Measurements from ENCODE around the gene PRKCH. TPM values are rescaled to one million over a fixed set of nuclear protein-coding genes. Genes with fewer than 3 reads are reported as not detected.
"Not testable (repeated sequence)": the region's sequence is repeated elsewhere in the genome, so short reads cannot be mapped to it uniquely, and the experiment has no call there.

Gene PRKCH
- total RNA-seq, 5 donors from 2014 or later (not counting 1 experiment from before 2014, with no cell fraction given) = 267 to 436 (median 326) TPM

DNA sequence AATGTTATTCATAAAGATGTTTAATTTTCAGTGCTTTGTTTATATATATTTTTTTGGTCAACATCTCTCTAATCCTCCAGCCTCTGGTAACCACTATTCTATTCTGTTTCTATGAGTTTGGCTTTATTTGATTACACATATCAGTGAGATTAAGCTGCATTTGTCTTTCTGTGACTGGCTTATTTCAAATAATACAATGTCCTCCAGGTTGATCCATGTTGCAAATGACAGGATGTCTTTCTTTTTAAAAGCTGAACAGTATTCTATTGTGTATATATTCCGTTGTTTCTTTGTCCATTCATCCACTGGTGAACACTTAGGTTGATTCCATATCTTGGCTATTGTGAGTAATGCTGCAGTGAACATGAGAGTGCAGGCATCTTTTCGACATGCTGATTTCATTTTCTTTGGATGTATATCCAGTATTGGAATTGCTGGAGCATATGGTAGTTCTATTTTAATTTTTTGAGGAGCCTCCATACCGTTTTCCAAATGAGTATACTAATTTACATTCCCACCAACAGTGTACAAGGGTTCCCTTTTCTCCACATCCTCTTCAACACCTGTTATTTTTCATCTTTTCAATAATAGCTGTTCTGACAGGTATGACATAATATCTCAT lies 142.4 kb downstream of the PRKCH start:
- ATAC-seq (replicated peaks in 1 of 4) (no peak), DNase-seq (no peak)
- Mint-ChIP-seq H3K9me3 (peaks cover 0 to 7% (median 0%) of the 10 kb centered on the region in 3 donors), H3K4me3 (no peak overlapping the region), H3K27me3 (no peaks in the 10 kb centered on the region), H3K36me3 (peaks cover 62% of the 10 kb centered on the region), H3K4me1 (peaks cover 74 to 84% (median 75%) of the 10 kb centered on the region in 3 donors), H3K27ac (peak overlapping the region; percentile 5 to 70)
- CTCF ChIA-PET = interaction anchor here (0.5 to 2.2 kb wide), 3 partner anchors 48 to 374 kb away, joined by 3 to 4 read pairs (median 3); no protein-coding TSS in a partner anchor
- Histone ChIP-seq H3K36me3 (ENCODE audit: control insufficient read depth in 2 of 2, extremely low read depth in 1 of 2, insufficient read depth in 1 of 2, low read length in 1 of 2) (peaks cover 10 to 79% of the 10 kb centered on the region in 2 donors), H3K4me1 (ENCODE audit: control insufficient read depth in 1 of 2, extremely low read depth in 1 of 2, insufficient read depth in 2 of 2, low read length in 2 of 2) (peaks cover 7 to 48% of the 10 kb centered on the region in 2 experiments), H3K4me3 (ENCODE audit: control insufficient read depth in 1 of 2, extremely low read depth in 1 of 2, low read length in 1 of 2) (no peak overlapping the region), H3K9me3 (no peaks in the 10 kb centered on the region), H3K27ac (ENCODE audit: low read length) (no peak overlapping the region), H3K27me3 (replicated peaks in 1 of 2; ENCODE audit: control insufficient read depth in 2 of 2, extremely low read depth in 1 of 2, insufficient read depth in 2 of 2, low read length in 1 of 2) (no peaks in the 10 kb centered on the region)
- WGBS (ENCODE audit: insufficient coverage) = 100% methylated on average over 1 of the region's 3 CpGs
- POLR2A ChIA-PET = no interaction called here

DNA sequence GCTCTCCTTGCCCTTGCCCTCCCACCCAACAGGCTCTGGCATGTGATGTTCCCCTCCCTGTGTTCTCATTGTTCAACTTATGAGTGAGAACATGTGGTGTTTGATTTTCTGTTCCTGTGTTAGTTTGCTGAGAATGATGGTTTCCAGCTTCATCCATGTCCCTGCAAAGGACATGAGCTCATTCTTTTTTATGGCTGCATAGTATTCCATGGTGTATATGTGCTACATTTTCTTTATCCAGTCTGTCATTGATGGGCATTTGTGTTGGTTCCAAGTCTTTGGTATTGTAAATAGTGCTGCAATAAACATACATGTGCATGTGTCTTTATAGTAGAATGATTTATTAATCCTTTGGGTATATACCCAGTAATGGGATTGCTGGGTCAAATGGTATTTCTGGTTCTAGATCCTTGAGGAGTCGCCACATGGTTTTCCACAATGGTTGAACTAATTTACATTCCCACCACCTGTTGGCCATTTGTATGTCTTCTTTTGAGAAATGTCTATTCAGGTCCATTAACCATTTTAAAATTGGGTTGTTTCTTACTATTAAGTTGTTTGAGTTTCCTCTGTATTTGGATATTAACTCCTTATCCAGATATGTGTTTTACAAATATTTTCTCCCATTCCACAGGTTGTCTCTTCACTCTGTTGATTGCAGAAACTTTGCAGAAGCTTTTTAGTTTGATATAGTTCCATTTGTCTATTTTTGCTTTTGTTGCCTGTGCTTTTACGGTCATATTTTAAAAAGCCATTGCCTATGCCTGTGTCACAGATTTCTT lies 143.4 kb downstream of the PRKCH start:
- H3K9me3 ChIP-seq; H3K27me3 Mint-ChIP-seq; H3K4me3 ChIP-seq (ENCODE audit: control insufficient read depth in 1 of 2, extremely low read depth in 1 of 2, low read length in 1 of 2); H3K27me3 ChIP-seq (replicated peaks in 1 of 2; ENCODE audit: control insufficient read depth in 2 of 2, extremely low read depth in 1 of 2, insufficient read depth in 2 of 2, low read length in 1 of 2); H3K27ac ChIP-seq (ENCODE audit: low read length); H3K9me3 Mint-ChIP-seq; H3K4me3 Mint-ChIP-seq; DNase-seq; ATAC-seq (replicated peaks in 1 of 4): not testable (repeated sequence)
- Mint-ChIP-seq H3K4me1 (peaks cover 78 to 87% (median 80%) of the 10 kb centered on the region in 3 donors), H3K27ac (peak overlapping the region; percentile 42 to 78), H3K36me3 (peaks cover 57% of the 10 kb centered on the region)
- POLR2A ChIA-PET = interaction anchor here in 1 of 2 donors (0.6 kb wide), 1 partner anchor 285 kb away, joined by 3 read pairs; no protein-coding TSS in a partner anchor
- CTCF ChIA-PET = interaction anchor here (0.6 to 2.2 kb wide), 3 partner anchors 250 to 373 kb away, joined by 3 to 4 read pairs (median 4); no protein-coding TSS in a partner anchor
- WGBS (ENCODE audit: insufficient coverage) = no CpG with 5 or more reads among the region's 2 CpGs
- peaks cover 13 to 57% of the 10 kb centered on the region in 2 experiments for H3K4me1 ChIP-seq (ENCODE audit: control insufficient read depth in 1 of 2, extremely low read depth in 1 of 2, insufficient read depth in 2 of 2, low read length in 2 of 2)
- peaks cover 4 to 79% of the 10 kb centered on the region in 2 donors for H3K36me3 ChIP-seq (ENCODE audit: control insufficient read depth in 2 of 2, extremely low read depth in 1 of 2, insufficient read depth in 1 of 2, low read length in 1 of 2)

DNA sequence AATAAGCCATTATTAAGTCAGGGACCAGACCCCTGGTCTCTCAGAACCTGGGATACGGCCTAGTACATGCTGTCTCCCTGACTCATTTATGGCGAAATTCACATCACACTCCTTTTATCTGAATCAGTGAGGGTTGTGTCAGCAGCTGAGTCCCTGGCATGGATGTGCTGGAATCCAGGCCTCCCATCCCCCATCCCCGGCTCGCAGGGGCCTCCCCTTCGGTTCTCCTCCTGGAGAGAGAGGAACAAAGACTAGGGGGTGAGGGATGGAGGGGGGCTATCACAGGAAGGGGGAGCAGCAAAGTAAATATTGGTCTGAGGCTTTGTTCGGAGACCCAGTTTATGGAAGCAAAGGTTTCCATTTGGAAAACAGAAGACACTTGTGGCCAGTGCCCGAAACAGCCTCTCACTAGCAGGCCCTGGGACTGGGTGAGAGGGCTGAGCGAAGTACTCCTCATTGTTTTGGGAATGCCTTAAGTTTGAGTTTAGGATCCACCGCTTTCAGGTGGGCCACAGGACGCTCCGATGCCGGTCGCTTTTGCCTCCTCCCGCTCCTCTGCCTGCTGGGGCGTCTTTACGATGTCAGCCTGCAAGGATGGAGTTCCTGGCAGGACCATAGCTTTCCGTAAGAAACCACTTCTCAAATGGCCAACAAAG lies 145.0 kb downstream of the PRKCH start:
- Mint-ChIP-seq H3K27ac (peak overlapping the region; percentile 16 to 55), H3K4me3 (no peak overlapping the region), H3K9me3 (peaks cover 0 to 3% (median 0%) of the 10 kb centered on the region in 3 donors), H3K4me1 (peaks cover 83 to 90% (median 84%) of the 10 kb centered on the region in 3 donors), H3K27me3 (no peaks in the 10 kb centered on the region), H3K36me3 (peaks cover 49% of the 10 kb centered on the region)
- ATAC-seq (replicated peaks in 1 of 4) (no peak), DNase-seq (no peak)
- Histone ChIP-seq H3K36me3 (ENCODE audit: control insufficient read depth in 2 of 2, extremely low read depth in 1 of 2, insufficient read depth in 1 of 2, low read length in 1 of 2) (peaks cover 0 to 79% of the 10 kb centered on the region in 2 donors), H3K4me1 (ENCODE audit: control insufficient read depth in 1 of 2, extremely low read depth in 1 of 2, insufficient read depth in 2 of 2, low read length in 2 of 2) (peaks cover 25 to 65% of the 10 kb centered on the region in 2 experiments), H3K4me3 (ENCODE audit: control insufficient read depth in 1 of 2, extremely low read depth in 1 of 2, low read length in 1 of 2) (no peak overlapping the region), H3K27ac (ENCODE audit: low read length) (no peak overlapping the region), H3K9me3 (no peaks in the 10 kb centered on the region), H3K27me3 (replicated peaks in 1 of 2; ENCODE audit: control insufficient read depth in 2 of 2, extremely low read depth in 1 of 2, insufficient read depth in 2 of 2, low read length in 1 of 2) (no peaks in the 10 kb centered on the region)
- 98% methylated on average over 9 of the region's 17 CpGs for WGBS (ENCODE audit: insufficient coverage)
- ChIA-PET CTCF (interaction anchor here in 1 of 2 donors (2.2 kb wide), 1 partner anchor 265 kb away, joined by 4 read pairs; no protein-coding TSS in a partner anchor), POLR2A (interaction anchor here in 1 of 2 donors (0.6 kb wide), 1 partner anchor 120 kb away, joined by 4 read pairs; no protein-coding TSS in a partner anchor)

DNA sequence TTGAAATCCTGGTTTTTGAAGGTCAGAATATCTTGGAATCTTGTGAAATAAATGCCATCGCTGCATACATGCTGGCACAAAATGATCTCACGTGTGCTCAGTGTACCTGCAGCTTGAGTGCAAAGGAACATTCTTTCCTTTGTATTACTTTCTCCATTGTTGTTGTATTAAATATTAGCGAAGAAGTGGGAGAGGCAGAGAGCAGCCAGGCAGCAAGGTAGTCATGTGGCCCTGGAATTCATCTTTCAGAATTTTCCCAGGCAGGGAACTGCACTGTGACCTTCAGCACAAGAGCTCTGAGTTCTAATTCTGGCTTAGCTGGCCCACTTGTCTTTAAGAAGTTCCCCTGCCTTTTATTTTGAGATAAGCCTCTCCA lies 145.5 kb downstream of the PRKCH start:
- POLR2A ChIA-PET = interaction anchor here in 1 of 2 donors (0.7 kb wide), 1 partner anchor 258 kb away, joined by 3 read pairs; no protein-coding TSS in a partner anchor
- H3K4me1 ChIP-seq (ENCODE audit: control insufficient read depth in 1 of 2, extremely low read depth in 1 of 2, insufficient read depth in 2 of 2, low read length in 2 of 2) = peaks cover 26 to 67% of the 10 kb centered on the region in 2 experiments
- CTCF ChIA-PET = no interaction called here
- peaks cover 0 to 75% of the 10 kb centered on the region in 2 donors for H3K36me3 ChIP-seq (ENCODE audit: control insufficient read depth in 2 of 2, extremely low read depth in 1 of 2, insufficient read depth in 1 of 2, low read length in 1 of 2)
- 100% methylated on average over 1 of the region's 3 CpGs for WGBS (ENCODE audit: insufficient coverage)
- Mint-ChIP-seq H3K4me3 (no peak overlapping the region), H3K4me1 (peaks cover 83 to 90% (median 84%) of the 10 kb centered on the region in 3 donors), H3K9me3 (peaks cover 0 to 3% (median 0%) of the 10 kb centered on the region in 3 donors), H3K36me3 (peaks cover 45% of the 10 kb centered on the region), H3K27ac (peak overlapping the region; percentile 55 to 73), H3K27me3 (no peaks in the 10 kb centered on the region)
- DNase-seq (no peak), ATAC-seq (replicated peaks in 1 of 4) (no peak)
- no peak overlapping the region for H3K4me3 ChIP-seq (ENCODE audit: control insufficient read depth in 1 of 2, extremely low read depth in 1 of 2, low read length in 1 of 2)
- H3K27me3 ChIP-seq (replicated peaks in 1 of 2; ENCODE audit: control insufficient read depth in 2 of 2, extremely low read depth in 1 of 2, insufficient read depth in 2 of 2, low read length in 1 of 2) = no peaks in the 10 kb centered on the region
- no peak overlapping the region for H3K27ac ChIP-seq (ENCODE audit: low read length)
- H3K9me3 ChIP-seq = no peaks in the 10 kb centered on the region

DNA sequence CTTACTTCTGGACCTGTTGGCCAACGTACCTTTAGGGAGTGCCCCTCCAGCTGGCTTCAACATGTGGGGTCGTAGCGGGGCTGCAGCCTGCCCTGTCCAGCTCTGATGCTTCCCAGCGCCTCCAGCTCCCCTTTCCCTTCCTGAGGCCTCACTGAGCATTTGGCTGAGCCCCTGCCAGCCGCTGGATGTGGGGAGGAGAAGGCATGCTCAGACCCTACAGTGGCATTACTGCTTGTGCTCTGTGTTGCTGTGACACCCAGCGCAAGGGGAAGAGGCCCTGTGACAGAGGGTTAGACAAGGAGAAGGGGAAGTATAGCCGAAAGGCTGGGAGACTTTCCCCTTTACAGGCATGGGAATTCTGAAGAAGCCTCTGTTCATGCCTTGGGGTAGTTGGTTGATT lies 145.9 kb downstream of the PRKCH start:
- H3K27me3 ChIP-seq (replicated peaks in 1 of 2; ENCODE audit: control insufficient read depth in 2 of 2, extremely low read depth in 1 of 2, insufficient read depth in 2 of 2, low read length in 1 of 2) = no peaks in the 10 kb centered on the region
- ChIA-PET CTCF (no interaction called here), POLR2A (interaction anchor here in 1 of 2 donors (0.7 kb wide), 1 partner anchor 257 kb away, joined by 3 read pairs; no protein-coding TSS in a partner anchor)
- Mint-ChIP-seq H3K36me3 (peaks cover 43% of the 10 kb centered on the region), H3K27ac (peak overlapping the region; percentile 9 to 73), H3K4me1 (peaks cover 83 to 90% (median 84%) of the 10 kb centered on the region in 3 donors), H3K9me3 (peaks cover 0 to 3% (median 0%) of the 10 kb centered on the region in 3 donors), H3K27me3 (no peaks in the 10 kb centered on the region), H3K4me3 (no peak overlapping the region)
- H3K27ac ChIP-seq (ENCODE audit: low read length) = no peak overlapping the region
- no peak overlapping the region for H3K4me3 ChIP-seq (ENCODE audit: control insufficient read depth in 1 of 2, extremely low read depth in 1 of 2, low read length in 1 of 2)
- H3K36me3 ChIP-seq (ENCODE audit: control insufficient read depth in 2 of 2, extremely low read depth in 1 of 2, insufficient read depth in 1 of 2, low read length in 1 of 2) = peaks cover 0 to 72% of the 10 kb centered on the region in 2 donors
- H3K4me1 ChIP-seq (ENCODE audit: control insufficient read depth in 1 of 2, extremely low read depth in 1 of 2, insufficient read depth in 2 of 2, low read length in 2 of 2) = peaks cover 26 to 67% of the 10 kb centered on the region in 2 experiments
- no peaks in the 10 kb centered on the region for H3K9me3 ChIP-seq
- ATAC-seq (replicated peaks in 1 of 4) = no peak
- 92% methylated on average over 6 of the region's 7 CpGs for WGBS (ENCODE audit: insufficient coverage)
- no peak for DNase-seq

Measured in T-cell (primary cell).